ENCODE results near the gene AGPAT3.

The AGPAT3 gene

DNA sequence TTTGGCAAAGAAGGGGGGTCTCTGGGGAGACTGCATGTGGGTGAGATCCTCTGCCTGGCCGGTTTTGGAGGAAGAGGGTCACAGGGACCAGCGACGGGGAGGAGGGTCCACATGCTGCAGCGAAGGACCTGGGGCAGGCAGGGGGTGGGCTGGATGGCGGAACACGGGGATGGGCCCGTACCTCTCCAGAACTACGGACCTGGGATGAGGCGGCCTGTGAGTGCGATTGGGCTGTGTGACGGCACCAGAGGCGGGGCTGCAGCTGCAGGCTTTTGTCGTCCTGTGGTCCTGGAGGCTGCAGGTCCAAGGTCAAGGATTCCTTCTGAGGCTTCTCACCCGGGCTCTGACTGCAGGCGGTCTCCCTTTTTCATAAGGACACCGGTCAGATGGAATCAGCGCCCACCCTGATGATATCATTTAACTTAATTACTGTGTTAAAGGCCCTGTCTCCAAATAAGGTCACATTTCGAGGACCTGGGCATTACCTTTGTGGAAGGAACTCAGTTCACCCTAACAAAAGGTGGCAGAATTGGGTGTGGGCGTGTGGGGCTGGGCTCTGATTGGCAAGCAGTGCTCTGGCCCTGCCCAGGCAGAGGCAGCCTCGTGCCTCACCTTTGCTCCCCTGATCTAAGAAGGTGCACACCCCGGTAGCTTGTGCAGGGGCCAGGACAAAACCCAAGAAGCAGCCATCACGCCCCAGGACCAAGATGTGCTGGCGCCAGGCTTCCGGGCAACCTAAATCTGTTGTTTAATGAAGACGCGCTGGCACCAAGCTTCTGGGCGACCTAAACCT, 87.1 kb downstream of the AGPAT3 start:
- peaks cover 2% of the 10 kb centered on the region for H3K9me3 ChIP-seq (ENCODE audit: severe bottlenecking)
- ATAC-seq (ENCODE audit: low read depth) (no peak), DNase-seq (ENCODE audit: low spot score) (no peak)
- H3K4me1 ChIP-seq (ENCODE audit: insufficient read depth, poor library complexity, severe bottlenecking), result no peaks in the 10 kb centered on the region
- no peak overlapping the region for H3K27ac ChIP-seq (ENCODE audit: poor library complexity, severe bottlenecking)
- TF ChIP-seq, protein P1, sequence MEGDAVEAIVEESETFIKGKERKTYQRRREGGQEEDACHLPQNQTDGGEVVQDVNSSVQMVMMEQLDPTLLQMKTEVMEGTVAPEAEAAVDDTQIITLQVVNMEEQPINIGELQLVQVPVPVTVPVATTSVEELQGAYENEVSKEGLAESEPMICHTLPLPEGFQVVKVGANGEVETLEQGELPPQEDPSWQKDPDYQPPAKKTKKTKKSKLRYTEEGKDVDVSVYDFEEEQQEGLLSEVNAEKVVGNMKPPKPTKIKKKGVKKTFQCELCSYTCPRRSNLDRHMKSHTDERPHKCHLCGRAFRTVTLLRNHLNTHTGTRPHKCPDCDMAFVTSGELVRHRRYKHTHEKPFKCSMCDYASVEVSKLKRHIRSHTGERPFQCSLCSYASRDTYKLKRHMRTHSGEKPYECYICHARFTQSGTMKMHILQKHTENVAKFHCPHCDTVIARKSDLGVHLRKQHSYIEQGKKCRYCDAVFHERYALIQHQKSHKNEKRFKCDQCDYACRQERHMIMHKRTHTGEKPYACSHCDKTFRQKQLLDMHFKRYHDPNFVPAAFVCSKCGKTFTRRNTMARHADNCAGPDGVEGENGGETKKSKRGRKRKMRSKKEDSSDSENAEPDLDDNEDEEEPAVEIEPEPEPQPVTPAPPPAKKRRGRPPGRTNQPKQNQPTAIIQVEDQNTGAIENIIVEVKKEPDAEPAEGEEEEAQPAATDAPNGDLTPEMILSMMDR (IDR thresholded peaks at IDR 0.05; ENCODE audit: poor library complexity, severe bottlenecking), result no peak
- no peak overlapping the region for H3K4me3 ChIP-seq (ENCODE audit: severe bottlenecking)
- H3K27me3 ChIP-seq (ENCODE audit: insufficient read depth, poor library complexity, severe bottlenecking), result no peaks in the 10 kb centered on the region
- no peaks in the 10 kb centered on the region for H3K36me3 ChIP-seq (ENCODE audit: low read depth)

- no peak for DNase-seq (ENCODE audit: low spot score)
- no peak overlapping the region for H3K27ac ChIP-seq (ENCODE audit: poor library complexity, severe bottlenecking)
- H3K9me3 ChIP-seq (ENCODE audit: severe bottlenecking), result peaks cover 2% of the 10 kb centered on the region
- no peaks in the 10 kb centered on the region for H3K4me1 ChIP-seq (ENCODE audit: insufficient read depth, poor library complexity, severe bottlenecking)
- TF ChIP-seq, protein P1 (IDR thresholded peaks at IDR 0.05; ENCODE audit: poor library complexity, severe bottlenecking), result no peak
- no peaks in the 10 kb centered on the region for H3K36me3 ChIP-seq (ENCODE audit: low read depth)
- H3K4me3 ChIP-seq (ENCODE audit: severe bottlenecking), result no peak overlapping the region
- no peak for ATAC-seq (ENCODE audit: low read depth)
- H3K27me3 ChIP-seq (ENCODE audit: insufficient read depth, poor library complexity, severe bottlenecking), result no peaks in the 10 kb centered on the region
Measured at GRCh38 chr21:43953021-43953420, 88.0 kb downstream of the AGPAT3 start.

GRCh38 chr21:43954042-43954441, 89.0 kb downstream of the AGPAT3 start:
- Histone ChIP-seq H3K9me3 (ENCODE audit: severe bottlenecking) (peaks cover 2% of the 10 kb centered on the region), H3K4me1 (ENCODE audit: insufficient read depth, poor library complexity, severe bottlenecking) (no peaks in the 10 kb centered on the region), H3K36me3 (ENCODE audit: low read depth) (no peaks in the 10 kb centered on the region), H3K27ac (ENCODE audit: poor library complexity, severe bottlenecking) (no peak overlapping the region), H3K27me3 (ENCODE audit: insufficient read depth, poor library complexity, severe bottlenecking) (no peaks in the 10 kb centered on the region), H3K4me3 (ENCODE audit: severe bottlenecking) (no peak overlapping the region)
- TF ChIP-seq, protein P1 (IDR thresholded peaks at IDR 0.05; ENCODE audit: poor library complexity, severe bottlenecking), result no peak
- ATAC-seq (ENCODE audit: low read depth) (no peak), DNase-seq (ENCODE audit: low spot score) (no peak)

DNA sequence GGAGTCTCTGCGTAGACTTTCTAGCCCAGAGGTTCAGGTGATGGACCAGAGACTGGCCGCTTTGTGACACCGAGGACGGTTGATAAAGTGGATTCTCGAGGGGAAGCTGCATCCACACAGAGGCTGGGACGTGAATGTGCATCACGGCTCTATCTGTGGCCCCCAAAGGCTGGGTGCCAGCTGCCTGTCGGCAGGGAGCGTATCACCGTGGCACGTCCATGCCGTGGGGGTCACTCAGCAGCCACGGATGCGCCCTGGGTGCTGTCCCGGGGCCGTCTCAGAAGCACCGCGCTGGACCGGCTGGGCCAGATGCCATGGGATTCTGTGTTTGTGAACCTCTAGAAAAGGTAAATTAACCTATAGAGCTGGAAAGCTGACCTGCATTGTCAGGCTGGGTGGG, 89.9 kb downstream of the AGPAT3 start:
- no peak overlapping the region for H3K4me3 ChIP-seq (ENCODE audit: severe bottlenecking)
- no peak overlapping the region for H3K27ac ChIP-seq (ENCODE audit: poor library complexity, severe bottlenecking)
- ATAC-seq (ENCODE audit: low read depth) (no peak), DNase-seq (ENCODE audit: low spot score) (no peak)
- H3K9me3 ChIP-seq (ENCODE audit: severe bottlenecking), result no peaks in the 10 kb centered on the region
- no peaks in the 10 kb centered on the region for H3K27me3 ChIP-seq (ENCODE audit: insufficient read depth, poor library complexity, severe bottlenecking)
- H3K36me3 ChIP-seq (ENCODE audit: low read depth), result no peaks in the 10 kb centered on the region; the same call in 1 of the 2 replicates
- H3K4me1 ChIP-seq (ENCODE audit: insufficient read depth, poor library complexity, severe bottlenecking), result no peaks in the 10 kb centered on the region
- TF ChIP-seq, protein P1 (IDR thresholded peaks at IDR 0.05; ENCODE audit: poor library complexity, severe bottlenecking), result no peak

- no peaks in the 10 kb centered on the region for H3K27me3 ChIP-seq (ENCODE audit: insufficient read depth, poor library complexity, severe bottlenecking)
Measured at GRCh38 chr21:43956019-43956669, 91.1 kb downstream of the AGPAT3 start.

More at GRCh38 chr21:43956019-43956669, 91.1 kb downstream of the AGPAT3 start:
- no peak overlapping the region for H3K27ac ChIP-seq (ENCODE audit: poor library complexity, severe bottlenecking)
- H3K4me1 ChIP-seq (ENCODE audit: insufficient read depth, poor library complexity, severe bottlenecking), result no peaks in the 10 kb centered on the region
- no peak for DNase-seq (ENCODE audit: low spot score)
- no peaks in the 10 kb centered on the region for H3K9me3 ChIP-seq (ENCODE audit: severe bottlenecking)
- no peak for ATAC-seq (ENCODE audit: low read depth)
- TF ChIP-seq, protein P1 (IDR thresholded peaks at IDR 0.05; ENCODE audit: poor library complexity, severe bottlenecking), result no peak
- peaks cover 8% of the 10 kb centered on the region; the same call in 1 of the 2 replicates for H3K36me3 ChIP-seq (ENCODE audit: low read depth)
- no peak overlapping the region for H3K4me3 ChIP-seq (ENCODE audit: severe bottlenecking)

All from RWPE2 (cell line).